OCI-LY1 (cell line): ENCODE measurements around the gene SLCO2B1.

Experiments
- H2AFZ ChIP-seq: fragments of 200-600 bp; sonication (generic), shearing (Covaris generic); 2 replicates; pipeline ENCODE4 v1.6.0; 2014; ENCODE audit warnings: antibody characterized with exemption, mild to moderate bottlenecking, low read length
- H3F3A ChIP-seq: fragments of 200-600 bp; sonication (generic), shearing (Covaris generic); 2 replicates; pipeline ENCODE4 v1.6.0; 2014; ENCODE audit warnings: mild to moderate bottlenecking, antibody characterized with exemption, low read length, moderate library complexity; ENCODE audit not compliant: insufficient read depth
- H3K27ac ChIP-seq: fragments of 200-600 bp; sonication (generic); 2 replicates; pipeline ENCODE4 v1.5.1; 2014; ENCODE audit warnings: low read length, mixed run types, mild to moderate bottlenecking, low read depth; ENCODE audit not compliant: poor library complexity, severe bottlenecking
- H3K27me3 ChIP-seq: fragments of 200-600 bp; sonication (generic); 2 replicates; pipeline ENCODE4 v1.6.0; 2014; ENCODE audit warnings: antibody characterized with exemption, mild to moderate bottlenecking, low read length, moderate library complexity; ENCODE audit not compliant: insufficient read depth
- H3K36me3 ChIP-seq: fragments of 200-600 bp; sonication (generic); 2 replicates; pipeline ENCODE4 v1.6.1; 2014; ENCODE audit warnings: mild to moderate bottlenecking, antibody characterized with exemption, low read length, moderate library complexity, mixed read lengths; ENCODE audit not compliant: insufficient read depth
- H3K4me1 ChIP-seq: fragments of 200-600 bp; sonication (generic); 2 replicates; pipeline ENCODE4 v1.5.1; 2014; ENCODE audit warnings: mild to moderate bottlenecking, low read length, moderate library complexity; ENCODE audit not compliant: insufficient read depth, severe bottlenecking
- H3K4me2 ChIP-seq: fragments of 200-600 bp; sonication (generic), shearing (Covaris generic); 2 replicates; pipeline ENCODE4 v1.6.1; 2014; ENCODE audit warnings: low read length
- H3K4me3 ChIP-seq: fragments of 200-600 bp; sonication (generic); 2 replicates; pipeline ENCODE4 v1.5.1; 2014; ENCODE audit warnings: low read length, low read depth, mild to moderate bottlenecking, mixed read lengths; ENCODE audit not compliant: poor library complexity, severe bottlenecking
- H3K79me2 ChIP-seq: fragments of 200-600 bp; shearing (Covaris generic); 2 replicates; pipeline ENCODE4 v1.6.1; 2016; ENCODE audit warnings: mixed run types, low read length, mixed read lengths; ENCODE audit not compliant: insufficient read depth
- H3K9ac ChIP-seq: fragments of 200-600 bp; sonication (generic), shearing (Covaris generic); 2 replicates; pipeline ENCODE4 v1.6.1; 2014; ENCODE audit warnings: mild to moderate bottlenecking, low read length, mixed read lengths
- H3K9me2 ChIP-seq: fragments of 200-600 bp; sonication (generic), shearing (Covaris generic); 2 replicates; pipeline ENCODE4 v1.6.1; 2014; ENCODE audit warnings: low read depth, mild to moderate bottlenecking, low read length, mixed read lengths
- H3K9me3 ChIP-seq: fragments of 200-600 bp; shearing (Covaris generic); 2 replicates; pipeline ENCODE4 v1.6.1; 2014; ENCODE audit warnings: low read length, mixed read lengths
- H4K20me1 ChIP-seq: fragments of 200-600 bp; sonication (generic), shearing (Covaris generic); 2 replicates; pipeline ENCODE4 v1.6.0; 2016; ENCODE audit warnings: mild to moderate bottlenecking, low read length; ENCODE audit not compliant: insufficient read depth
- CTCF ChIP-seq: fragments of 200-600 bp; sonication (generic), shearing (Covaris generic); IDR thresholded peaks from 2 replicates; pipeline ENCODE4 v1.5.1; 2017; ENCODE audit warnings: mild to moderate bottlenecking, antibody characterized with exemption, low read length, moderate library complexity, mixed read lengths
- EZH2 ChIP-seq: fragments of 200-600 bp; sonication (generic), shearing (Covaris generic); IDR thresholded peaks from 2 replicates; pipeline ENCODE4 v1.8.0; 2017; ENCODE audit warnings: borderline replicate concordance, mixed run types, mild to moderate bottlenecking, antibody characterized with exemption, low read length, moderate library complexity, mixed read lengths

Gene SLCO2B1

GRCh38 chr11:75238595-75239440 is 87.9 kb downstream of the SLCO2B1 start:
- no peaks in the 10 kb centered on the region for H3K9me2 ChIP-seq
- H2AFZ ChIP-seq, result no peak overlapping the region
- no peaks in the 10 kb centered on the region for H3K27me3 ChIP-seq
- no peaks in the 10 kb centered on the region for H4K20me1 ChIP-seq
- H3K4me1 ChIP-seq, result no peaks in the 10 kb centered on the region
- H3K4me2 ChIP-seq, result no peak overlapping the region
- no peaks in the 10 kb centered on the region for H3K79me2 ChIP-seq
- no peak overlapping the region for H3K9ac ChIP-seq
- H3K27ac ChIP-seq, result no peak overlapping the region
- H3K36me3 ChIP-seq, result no peaks in the 10 kb centered on the region
- no peaks in the 10 kb centered on the region for H3F3A ChIP-seq
- no peak overlapping the region for H3K4me3 ChIP-seq
- no peaks in the 10 kb centered on the region for H3K9me3 ChIP-seq
- TF ChIP-seq EZH2 (no peak), CTCF (no peak)

DNA sequence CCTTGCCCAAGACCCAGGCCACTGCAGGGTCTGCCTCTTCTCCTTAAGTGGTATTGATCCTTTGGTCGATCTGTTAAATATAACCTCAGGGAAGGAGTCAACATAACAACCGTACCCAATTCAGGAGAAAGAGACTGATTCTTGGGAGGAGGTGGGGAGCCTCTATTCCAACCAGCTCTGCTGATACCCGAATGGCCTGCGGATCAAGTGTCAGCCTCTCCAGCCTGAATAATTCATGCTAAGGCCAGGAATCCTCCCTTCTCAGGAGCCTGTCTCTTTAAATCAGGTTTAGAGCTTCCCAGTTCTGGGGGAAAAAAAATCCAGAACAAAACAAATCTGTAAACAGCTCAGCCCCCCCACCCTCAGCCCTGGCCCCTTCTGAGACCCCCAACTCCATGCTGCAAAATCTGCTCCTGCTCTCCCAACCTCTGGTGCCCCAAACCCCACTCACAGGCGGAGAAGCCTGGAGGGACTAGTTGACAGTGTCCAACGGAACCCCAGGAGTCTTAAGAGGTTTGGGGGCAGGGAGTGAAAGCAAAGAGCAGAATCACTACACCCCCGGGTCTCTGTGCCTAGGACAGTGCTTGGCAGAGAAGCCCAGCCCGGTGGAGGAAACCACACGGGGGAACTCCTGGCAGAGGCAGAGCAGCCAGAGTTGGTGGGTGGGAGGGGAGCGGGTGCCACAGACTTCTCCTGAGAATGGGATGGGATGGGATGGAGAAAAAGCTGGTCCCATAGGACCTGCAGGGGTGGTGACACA is 88.8 kb downstream of the SLCO2B1 start:
- Histone ChIP-seq H3F3A (no peaks in the 10 kb centered on the region), H3K79me2 (no peaks in the 10 kb centered on the region), H3K4me3 (no peak overlapping the region), H3K9me2 (no peaks in the 10 kb centered on the region), H3K9me3 (no peaks in the 10 kb centered on the region), H3K4me2 (no peak overlapping the region), H3K4me1 (no peaks in the 10 kb centered on the region), H3K36me3 (no peaks in the 10 kb centered on the region), H4K20me1 (no peaks in the 10 kb centered on the region), H3K27ac (no peak overlapping the region), H3K27me3 (no peaks in the 10 kb centered on the region), H3K9ac (no peak overlapping the region), H2AFZ (no peak overlapping the region)
- no peak for TF ChIP-seq EZH2
- no peak for TF ChIP-seq CTCF

DNA sequence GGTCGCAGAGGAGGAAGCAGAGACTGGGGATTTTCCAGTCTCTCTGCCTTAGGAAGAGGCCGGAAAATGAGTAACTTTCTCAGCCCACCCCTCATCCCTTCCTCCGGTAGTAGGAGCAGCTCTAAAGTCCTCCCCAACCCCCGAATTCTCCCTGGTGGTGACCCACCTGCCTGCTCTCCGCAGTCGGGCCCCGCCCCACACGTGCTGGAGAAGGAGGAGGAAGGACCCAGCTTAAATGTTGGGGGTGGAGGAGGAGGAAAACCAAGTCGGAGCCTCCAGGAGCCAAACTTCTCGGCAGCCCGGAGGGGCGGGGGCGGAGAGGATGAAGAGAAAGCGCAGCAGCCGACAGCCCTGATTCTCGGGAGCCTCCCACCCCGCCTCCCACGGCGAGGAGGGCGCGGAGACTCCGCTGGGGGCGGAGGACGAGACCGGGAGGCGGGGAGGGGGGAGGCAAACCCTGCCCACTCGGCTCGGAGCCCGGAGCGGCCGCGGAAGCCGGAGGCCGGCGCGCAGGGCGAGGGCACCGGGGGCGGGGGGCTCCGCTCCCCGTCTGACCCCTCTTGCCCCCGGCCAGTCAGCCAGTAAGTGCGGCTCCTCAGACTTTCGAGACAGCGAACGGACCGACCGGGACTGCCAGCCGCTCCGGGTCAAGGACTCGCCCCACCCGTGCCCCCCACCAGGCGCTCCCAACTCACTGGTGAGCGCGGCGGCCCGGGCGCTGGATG is 89.6 kb downstream of the SLCO2B1 start, which contains the start of gene TPBGL:
TSS of gene TPBGL (plus strand) at position 464 of the 725 bp plus-strand sequence. CDS start 276 bp downstream, outside the sequence.
- Histone ChIP-seq H3K27me3 (0 out of 2 replicates have a peak, but pooled peaks cover 4% of the 10 kb centered on the region), H3K4me3 (no peak within 1 kb of the TSS), H3K9me2 (no peaks in the 10 kb centered on the region), H3K9ac (no peak within 1 kb of the TSS), H3K27ac (no peak within 1 kb of the TSS), H3K4me1 (no peaks in the 10 kb centered on the region), H3K4me2 (no peak within 1 kb of the TSS), H4K20me1 (no peaks in the 10 kb centered on the region), H3K9me3 (no peaks in the 10 kb centered on the region), H3F3A (no peaks in the 10 kb centered on the region), H3K79me2 (no peaks in the 10 kb centered on the region), H2AFZ (no peak within 1 kb of the TSS), H3K36me3 (no peaks in the 10 kb centered on the region)
- TF ChIP-seq CTCF (no peak), EZH2 (no peak)
